Nucleus accumbens (tissue), 56 donors: ENCODE results near the gene SGK2.
A peak's percentile ranks its signal among the peaks of the same experiment; 100 is the strongest.

Experiments used
- DNase-seq, 56 donors: peaks; one replicate each; lab custom pipeline; 2025; lab: John Stamatoyannopoulos, UW

Gene SGK2

GRCh38 chr20:43559147-43559987 lies 540 bp downstream of the SGK2 start:
- no peak for DNase-seq

DNA sequence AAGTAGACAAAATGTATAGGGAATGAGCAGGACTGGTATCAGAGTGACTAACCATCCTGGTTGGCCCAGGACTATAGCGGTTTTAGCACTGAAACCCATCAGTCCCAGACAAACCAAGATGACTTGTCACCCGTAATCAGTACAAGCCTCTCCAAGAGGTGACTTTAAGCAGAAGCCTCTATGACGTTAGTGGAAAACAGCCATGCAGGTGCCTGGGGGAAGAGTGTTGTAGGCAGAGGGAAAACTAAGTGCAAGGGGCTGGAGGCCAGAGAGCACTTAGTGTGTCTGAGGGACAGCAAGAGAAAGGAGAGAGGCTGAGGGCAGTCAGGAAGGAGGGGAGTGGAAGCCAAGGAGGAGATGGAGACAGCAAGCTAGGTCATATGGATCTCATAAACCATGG lies 2.1 kb downstream of the SGK2 start:
- DNase-seq, result no peak

- no peak for DNase-seq
Measured at GRCh38 chr20:43563429-43563828, 4.6 kb downstream of the SGK2 start.

- DNase-seq, result peak in 1 of 56 donors; percentile 4
Measured at GRCh38 chr20:43563991-43564390, 5.2 kb downstream of the SGK2 start.

DNA sequence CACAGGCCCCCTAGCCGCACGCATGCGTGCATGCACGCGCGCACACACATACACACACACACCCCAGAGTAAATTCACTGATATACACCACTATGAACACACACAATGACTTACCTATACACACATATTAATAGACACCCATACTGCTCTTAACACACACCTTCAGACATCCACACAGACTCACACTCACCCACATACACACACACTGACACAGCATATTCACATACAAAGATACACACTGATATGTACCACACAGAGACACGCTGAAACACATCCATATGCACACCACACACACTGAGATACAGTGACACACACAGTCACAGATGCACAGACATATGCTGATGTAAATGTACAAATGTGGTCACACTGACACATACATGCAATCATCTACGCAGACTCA lies 5.6 kb downstream of the SGK2 start:
- no peak for DNase-seq

DNA sequence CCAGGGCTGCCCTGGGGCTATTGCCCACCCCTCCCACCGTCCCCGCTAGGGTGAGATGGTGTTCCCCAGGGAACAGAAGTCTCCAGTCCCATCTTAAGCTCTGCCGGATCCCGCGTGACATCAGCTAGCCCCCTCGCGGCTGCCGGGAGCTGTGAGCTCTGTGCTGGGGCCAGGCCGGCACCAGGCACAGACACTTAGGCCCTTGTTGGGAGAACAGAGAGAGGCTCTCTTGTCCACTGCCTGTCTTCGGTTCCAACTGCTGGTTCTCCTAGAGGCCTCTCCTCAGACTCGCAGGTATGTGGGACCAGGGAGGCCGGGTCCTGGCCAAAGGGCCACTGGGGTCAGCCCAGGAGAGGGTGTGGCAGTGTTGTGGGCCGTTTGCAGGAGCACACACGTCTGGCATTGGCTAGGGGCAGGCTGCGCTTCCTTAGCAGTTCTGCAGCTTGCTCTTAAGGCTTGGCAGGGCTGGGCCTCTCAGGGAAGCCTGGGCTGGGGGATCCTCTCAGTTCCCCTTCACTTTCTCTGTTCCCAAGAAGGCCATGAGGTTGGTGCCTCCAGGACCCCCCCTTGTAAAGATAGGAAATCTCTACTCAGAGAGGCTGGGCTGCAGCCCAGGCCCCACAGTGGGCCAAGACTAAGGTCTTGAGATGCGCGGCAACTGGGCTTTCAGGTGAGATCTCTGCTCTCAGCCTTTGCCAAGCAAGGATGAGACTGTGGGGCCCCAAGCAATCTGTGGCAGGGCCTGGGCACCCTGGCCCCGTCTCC lies 6.3 kb downstream of the SGK2 start:
- DNase-seq, result peak in 53 of 56 donors; percentile 10 to 86 (median 64)

DNA sequence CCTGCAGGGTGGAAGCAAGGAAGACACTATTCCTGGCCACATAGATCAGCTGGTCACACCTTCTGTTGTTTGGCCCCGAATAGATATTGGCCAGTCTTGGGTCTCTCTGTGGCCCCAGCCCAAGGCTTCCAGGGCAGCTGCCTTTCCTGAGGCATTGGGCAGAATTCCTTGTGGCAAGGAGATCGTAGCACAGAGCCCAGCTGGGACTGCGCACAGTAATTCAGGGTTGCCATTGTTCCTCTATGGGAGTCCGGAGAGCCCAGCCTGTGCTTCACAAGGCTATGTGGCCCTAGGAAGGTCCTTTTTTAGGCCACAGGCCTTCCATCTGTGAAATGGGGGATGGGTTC lies 6.9 kb downstream of the SGK2 start:
- peak in 10 of 56 donors; percentile 13 to 54 (median 26) for DNase-seq

DNA sequence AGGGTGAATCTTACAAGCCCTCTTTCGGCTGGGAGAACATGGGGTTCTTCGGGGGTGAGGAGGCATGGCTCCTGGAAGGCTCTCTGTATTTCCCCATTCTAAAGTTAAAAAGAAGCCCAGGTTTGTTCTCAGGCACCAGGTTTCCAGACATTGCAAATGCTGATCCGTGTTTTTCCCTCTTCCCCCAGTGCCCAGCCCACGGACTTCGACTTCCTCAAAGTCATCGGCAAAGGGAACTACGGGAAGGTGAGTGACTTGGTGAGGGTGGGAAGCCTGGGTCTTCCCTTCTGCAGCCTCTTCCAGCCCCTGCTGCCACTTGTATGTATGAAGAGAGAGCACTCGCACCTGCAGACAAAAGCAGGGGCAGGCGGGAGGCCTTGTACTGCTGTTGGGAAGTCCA lies 8.7 kb downstream of the SGK2 start:
- DNase-seq, result no peak

DNA sequence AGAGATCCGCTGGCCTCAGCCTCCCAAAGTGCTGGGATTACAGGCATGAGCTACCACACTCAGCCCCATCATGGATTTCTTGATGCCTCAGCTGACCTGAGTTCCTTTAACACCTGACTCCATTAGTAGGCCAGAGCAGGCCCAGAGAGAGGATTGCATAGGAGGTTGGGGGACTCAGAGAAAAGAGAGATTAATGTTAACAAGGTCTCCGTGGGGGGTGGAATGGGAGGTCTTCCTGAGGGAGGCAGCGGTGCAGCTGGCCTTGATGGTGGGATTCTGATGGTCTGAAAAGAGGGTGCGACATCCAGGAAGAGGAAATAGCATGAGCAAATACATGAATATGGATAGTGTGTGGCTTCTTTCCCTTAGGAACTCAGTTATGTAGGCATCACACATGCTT lies 9.9 kb downstream of the SGK2 start:
- no peak for DNase-seq

DNA sequence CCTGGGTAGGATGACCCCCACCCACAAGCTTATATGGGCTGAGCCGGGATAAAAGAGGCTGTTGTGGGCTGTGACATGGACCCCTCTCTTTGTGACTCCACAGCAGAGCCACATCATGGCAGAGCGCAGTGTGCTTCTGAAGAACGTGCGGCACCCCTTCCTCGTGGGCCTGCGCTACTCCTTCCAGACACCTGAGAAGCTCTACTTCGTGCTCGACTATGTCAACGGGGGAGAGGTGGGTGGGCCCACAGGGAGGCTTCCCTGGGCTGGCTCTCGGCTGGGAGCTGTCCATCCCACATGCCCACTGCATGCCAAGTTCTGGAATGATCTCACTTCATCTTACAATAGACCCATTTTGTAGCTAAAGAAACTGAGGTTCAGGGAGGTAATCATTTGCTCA lies 10.5 kb downstream of the SGK2 start:
- no peak for DNase-seq

DNA sequence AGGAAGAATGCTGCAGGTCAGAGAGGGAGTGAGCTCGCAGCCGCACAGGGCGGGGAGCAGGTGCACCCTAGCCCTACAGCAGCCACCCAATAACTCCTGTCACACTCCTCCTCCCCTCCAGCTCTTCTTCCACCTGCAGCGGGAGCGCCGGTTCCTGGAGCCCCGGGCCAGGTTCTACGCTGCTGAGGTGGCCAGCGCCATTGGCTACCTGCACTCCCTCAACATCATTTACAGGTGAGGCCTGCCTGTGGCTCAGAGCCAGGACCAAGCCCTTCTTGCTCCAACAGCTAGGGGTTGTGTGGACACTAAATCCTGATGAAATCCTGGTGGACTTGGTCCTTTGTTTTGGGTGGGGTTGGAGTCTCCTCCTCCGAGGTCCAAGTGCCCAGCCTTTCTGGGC lies 11.7 kb downstream of the SGK2 start:
- DNase-seq, result no peak

DNA sequence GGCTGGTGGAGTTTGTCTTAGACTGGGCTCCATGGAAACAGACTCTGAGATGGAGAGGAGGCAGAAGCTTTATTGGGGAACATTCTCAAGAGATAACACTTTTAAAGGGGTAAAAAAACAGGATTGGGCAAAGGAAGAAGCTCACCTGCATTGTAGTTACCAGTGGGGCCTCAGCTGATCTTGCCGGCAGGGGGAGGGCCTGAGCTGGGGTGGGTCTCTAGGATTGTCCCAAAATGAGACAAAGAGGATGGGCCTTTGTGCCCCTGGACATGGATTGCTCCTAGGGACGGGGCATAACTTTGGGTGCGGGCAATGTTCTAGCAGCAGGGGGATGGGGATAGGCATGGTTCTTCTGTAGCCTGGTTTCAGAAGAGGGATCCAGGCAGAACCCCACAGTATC lies 12.5 kb downstream of the SGK2 start:
- no peak for DNase-seq

DNA sequence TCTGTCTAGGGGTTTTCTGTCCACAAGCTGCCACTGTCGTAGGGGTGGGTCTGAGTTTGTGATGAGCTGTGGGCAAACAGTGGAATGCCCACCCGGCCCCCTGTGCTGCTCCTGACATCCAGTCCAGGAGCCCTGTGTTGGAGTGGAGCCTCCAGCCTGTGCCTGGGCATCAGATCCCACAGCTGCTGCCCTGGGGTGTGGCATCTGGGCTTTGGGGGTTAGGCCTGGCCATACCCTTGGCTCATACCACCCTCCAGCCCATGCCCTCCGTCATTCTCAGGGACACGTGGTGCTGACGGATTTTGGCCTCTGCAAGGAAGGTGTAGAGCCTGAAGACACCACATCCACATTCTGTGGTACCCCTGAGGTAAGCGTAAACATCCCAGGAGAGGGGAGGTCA lies 12.9 kb downstream of the SGK2 start:
- DNase-seq, result no peak

DNA sequence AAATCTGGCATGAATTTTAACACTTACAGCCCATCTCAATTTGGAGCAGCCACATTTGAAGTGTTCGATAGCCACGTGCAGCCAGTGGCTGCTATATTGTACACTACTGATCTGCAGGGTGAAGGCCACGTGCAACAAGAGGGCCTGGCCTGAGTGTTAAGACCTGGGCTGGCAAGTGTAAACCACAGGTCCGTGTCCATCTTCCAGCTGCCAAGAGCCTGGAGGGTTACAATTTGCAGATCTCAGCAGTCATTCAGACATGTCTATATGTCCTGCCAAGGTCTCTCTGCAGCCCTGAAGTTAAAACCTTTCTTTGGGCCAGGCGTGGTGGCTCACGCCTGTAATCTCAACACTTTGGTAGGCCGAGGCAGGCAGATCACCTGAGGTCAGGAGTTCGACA lies 14.1 kb downstream of the SGK2 start:
- no peak for DNase-seq

- no peak for DNase-seq
Measured at GRCh38 chr20:43576108-43576507, 17.3 kb downstream of the SGK2 start.

- DNase-seq, result no peak
Measured at GRCh38 chr20:43579861-43580793, 21.3 kb downstream of the SGK2 start.

DNA sequence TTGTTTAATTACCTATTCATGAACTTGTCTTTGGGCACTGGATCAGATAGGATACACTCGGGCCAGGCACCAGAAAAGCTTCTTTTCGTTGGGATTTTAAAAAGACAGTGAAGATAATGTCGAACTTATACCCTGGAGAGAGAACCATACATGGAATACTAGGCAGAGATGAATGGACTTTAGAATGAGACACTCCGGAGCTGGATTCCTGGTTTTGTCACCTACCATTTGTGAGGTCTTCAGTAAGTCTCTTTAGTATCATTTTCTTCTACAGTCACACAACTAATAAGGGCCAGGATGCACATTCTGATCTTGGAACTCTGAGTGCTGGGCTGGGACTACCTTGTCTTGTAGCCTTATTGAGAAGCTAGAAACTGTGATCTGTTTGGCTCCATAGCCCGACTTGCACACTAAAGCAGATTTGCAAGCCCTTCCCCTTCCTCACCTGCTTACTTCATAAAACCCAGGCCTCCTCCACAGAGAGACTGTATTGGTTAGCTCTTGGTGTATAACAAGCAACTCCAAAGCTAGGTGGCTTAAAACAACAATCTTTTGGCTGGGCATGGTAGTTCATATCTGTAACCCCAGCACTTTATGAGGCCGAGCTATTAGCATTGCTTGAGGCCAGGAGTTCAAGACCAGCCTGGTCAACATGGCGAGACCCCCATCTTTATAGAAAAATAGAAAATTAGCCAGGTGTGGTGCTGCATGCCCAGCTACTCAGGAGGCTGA lies 24.5 kb downstream of the SGK2 start:
- DNase-seq, result no peak

DNA sequence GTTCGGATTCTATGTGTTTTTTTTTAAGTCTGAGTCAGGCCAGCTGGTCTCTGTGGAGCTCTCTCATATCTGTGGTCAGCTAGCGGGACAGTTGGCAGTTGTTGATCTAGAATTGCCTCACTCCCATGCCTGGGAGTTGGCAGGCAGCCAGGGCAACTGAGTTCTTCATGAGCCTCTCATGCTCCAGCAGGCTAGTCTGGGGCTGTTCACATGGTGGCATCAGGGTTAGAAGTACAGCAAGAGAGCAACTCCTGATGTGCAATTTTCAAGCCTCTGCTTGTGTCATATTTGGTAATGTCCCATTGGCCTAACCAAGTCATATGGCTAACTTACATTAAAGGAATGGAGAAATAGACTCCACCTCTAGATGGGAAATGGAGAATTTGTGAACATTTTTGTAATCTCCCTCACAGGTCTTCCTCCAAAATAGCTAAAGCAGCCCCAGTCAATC lies 25.2 kb downstream of the SGK2 start:
- peak in 50 of 56 donors; percentile 4 to 91 (median 45) for DNase-seq

GRCh38 chr20:43584448-43585136 lies 25.8 kb downstream of the SGK2 start:
- no peak for DNase-seq
